G401 (cell line): ENCODE measurements around the gene AFG3L2. TPM values are rescaled to one million over a fixed set of nuclear protein-coding genes. Genes with fewer than 3 reads are reported as not detected.

Experiments
- DNase-seq: peaks from one replicate; pipeline ENCODE4 v3.0.0-alpha.2; 2015; ENCODE audit warnings: low spot score
- in situ Hi-C: cut with HindIII; loops from 2 replicates; pipeline ENCODE4 v1.10.0; 2016; ENCODE audit warnings: low sequenced_read_pairs, mixed read lengths
- total RNA-seq: library from RNA; depleted of rRNA; stranded (reverse); fragments of >200 nt; shearing (Covaris generic); gene quantifications from 2 replicates; pipeline ENCODE4 v1.2.3, GENCODE V29; 2014; rRNA removed

Gene AFG3L2
- total RNA-seq, 1 experiment from 2014 or later = 107 TPM

- in situ Hi-C loops = no loop called here
- no peak for DNase-seq
Measured at GRCh38 chr18:12291161-12291560, 85.9 kb downstream of the AFG3L2 start.

GRCh38 chr18:12290086-12290485 lies 86.9 kb downstream of the AFG3L2 start:
- in situ Hi-C loops = no loop called here
- DNase-seq = no peak

GRCh38 chr18:12288403-12288755 lies 88.6 kb downstream of the AFG3L2 start:
- no peak for DNase-seq

GRCh38 chr18:12287684-12288402 lies 89.2 kb downstream of the AFG3L2 start:
- DNase-seq = no peak

More at GRCh38 chr18:12288403-12288755, 88.6 kb downstream of the AFG3L2 start:
- in situ Hi-C loops = no loop called here

GRCh38 chr18:12287131-12287681 lies 89.8 kb downstream of the AFG3L2 start:
- DNase-seq = no peak
- in situ Hi-C loops = no loop called here

More at GRCh38 chr18:12287684-12288402, 89.2 kb downstream of the AFG3L2 start:
- in situ Hi-C loops = no loop called here

- in situ Hi-C loops = no loop called here
Measured at GRCh38 chr18:12283666-12284065, 93.4 kb downstream of the AFG3L2 start.

GRCh38 chr18:12283256-12283655 lies 93.8 kb downstream of the AFG3L2 start:
- in situ Hi-C loops = no loop called here
- no peak for DNase-seq

More at GRCh38 chr18:12283666-12284065, 93.4 kb downstream of the AFG3L2 start:
- no peak for DNase-seq

GRCh38 chr18:12282442-12283039 lies 94.5 kb downstream of the AFG3L2 start:
- no peak for DNase-seq
- in situ Hi-C loops = no loop called here

GRCh38 chr18:12281861-12282260 lies 95.2 kb downstream of the AFG3L2 start:
- no peak for DNase-seq
- in situ Hi-C loops = no loop called here

- in situ Hi-C loops = no loop called here
- DNase-seq = no peak
Measured at GRCh38 chr18:12279781-12280531, 97.1 kb downstream of the AFG3L2 start.

Other genes starting within 250 kb of the AFG3L2 start
- not detected in 2 replicates for gene CIDEA, start 122.9 kb downstream of the AFG3L2 start, total RNA-seq
- 734 and 738 TPM in 2 replicates for gene TUBB6, start 69.0 kb downstream of the AFG3L2 start, total RNA-seq
- gene PRELID3A, start 30.7 kb upstream of the AFG3L2 start, total RNA-seq = 11.7 and 15.6 TPM in 2 replicates